Measurements from ENCODE around the gene GUCY2F.

GRCh38 chrX:109356684-109357083 is 125.2 kb downstream of the GUCY2F start:
- TF ChIP-seq CTCF (conservative IDR thresholded peaks at IDR 0.05; ENCODE audit: low read length), result no peak
- no peak for TF ChIP-seq EZH2phosphoT487 (IDR thresholded peaks at IDR 0.05; ENCODE audit: borderline replicate concordance)

Data from Loucy (cell line).